Astrocyte (in vitro differentiated cells and primary cell): ENCODE measurements around the gene SERPINB11.

Experiments used
- CTCF ChIP-seq: IDR thresholded peaks from 2 replicates; pipeline ENCODE4 v1.5.1; 2011; ENCODE audit warnings: low read depth, mild to moderate bottlenecking, inconsistent platforms, low read length, moderate library complexity; ENCODE audit not compliant: insufficient read depth
- EZH2 ChIP-seq: IDR thresholded peaks from 2 replicates; pipeline ENCODE4 v1.6.1; 2012; ENCODE audit warnings: mild to moderate bottlenecking, low read length, inconsistent platforms; ENCODE audit not compliant: insufficient read depth

DNA sequence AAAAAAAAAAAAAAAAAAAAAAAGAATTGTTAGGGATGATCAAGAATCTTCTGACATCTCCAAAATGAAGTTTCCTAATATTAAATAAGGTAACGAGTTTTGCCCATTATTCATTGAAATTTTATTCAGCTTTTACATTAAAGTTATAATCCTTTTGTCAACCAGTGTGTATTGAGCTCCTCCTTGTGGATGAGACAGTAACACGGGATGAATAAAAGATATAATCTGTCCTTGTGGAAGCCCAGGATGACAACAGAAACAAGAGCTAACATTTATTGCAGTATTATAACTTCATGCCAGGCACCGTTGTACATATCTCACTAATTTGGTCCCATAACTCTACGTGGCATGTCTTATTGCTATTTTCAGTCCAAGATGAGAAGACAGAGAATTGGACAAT is 39.0 kb downstream of the SERPINB11 start:
- peak; percentile 58 for TF ChIP-seq CTCF
- no peak for TF ChIP-seq EZH2
